H1 (cell line): ENCODE measurements around the gene PLCB1. TPM values are rescaled to one million over a fixed set of nuclear protein-coding genes. Genes with fewer than 3 reads are reported as not detected.

ENCODE experiments used
- CTCF ChIA-PET: fragments of 300-600 bp; sonication (Branson Sonifier 250); formaldehyde crosslinking; loops from one replicate; lab custom pipeline; 2021; ENCODE audit not compliant: partially characterized antibody; lab: Charles Lee
- POLR2A ChIA-PET: fragments of 300-600 bp; sonication (Branson Sonifier 250); formaldehyde crosslinking; loops from one replicate; lab custom pipeline; 2021; ENCODE audit warnings: inconsistent platforms; ENCODE audit not compliant: partially characterized antibody; lab: Charles Lee
- DNase-seq, 2 experiments: peaks; one replicate each; pipeline versions ENCODE4 v3.0.0 to v3.0.0-alpha.2; 2010 to 2022; ENCODE audit warnings: low spot score in 2 of 2, low read depth in 1 of 2, mixed read lengths in 1 of 2
- FAIRE-seq: peaks from 2 replicates; lab custom pipeline; 2011; peaks lifted over from hg19 to GRCh38; lab: Jason Lieb, UNC
- H2AFZ ChIP-seq: 2 replicates; pipeline ENCODE4 v1.8.1; 2012; ENCODE audit warnings: low read length, inconsistent platforms
- H2AK5ac ChIP-seq: 2 replicates; pipeline ENCODE4 v1.6.1; 2013; ENCODE audit warnings: low read depth, low read length
- H2BK120ac ChIP-seq: replicated peaks from 2 replicates; pipeline ENCODE3; 2013; ENCODE audit warnings: low read depth, low read length, inconsistent platforms
- H2BK12ac ChIP-seq: 2 replicates; pipeline ENCODE4 v1.6.1; 2013; ENCODE audit warnings: low read depth, low read length
- H2BK15ac ChIP-seq: 2 replicates; pipeline ENCODE4 v1.6.1; 2013; ENCODE audit warnings: low read length
- H2BK20ac ChIP-seq: 2 replicates; pipeline ENCODE4 v1.6.1; 2013; ENCODE audit warnings: low read length
- H2BK5ac ChIP-seq: 2 replicates; pipeline ENCODE4 v1.6.1; 2013; ENCODE audit warnings: low read depth, low read length
- H3K14ac ChIP-seq: 2 replicates; pipeline ENCODE4 v1.6.1; 2013; ENCODE audit warnings: inconsistent platforms; ENCODE audit not compliant: insufficient read length
- H3K18ac ChIP-seq: 2 replicates; pipeline ENCODE4 v1.6.1; 2013; ENCODE audit warnings: low read length; ENCODE audit errors: extremely low read depth
- H3K23ac ChIP-seq: 2 replicates; pipeline ENCODE4 v1.6.1; 2013; ENCODE audit warnings: inconsistent platforms; ENCODE audit not compliant: insufficient read length
- H3K23me2 ChIP-seq: 2 replicates; pipeline ENCODE4 v1.6.1; 2013; ENCODE audit warnings: low read depth, low read length
- H3K27ac ChIP-seq: 2 replicates; pipeline ENCODE4 v1.6.1; 2011; ENCODE audit warnings: low read depth, low read length, inconsistent platforms
- H3K27me3 ChIP-seq, 4 experiments: replicated peaks in 1 of 4; 1 replicate in 1 of 4; 2 replicates in 3 of 4; pipeline versions ENCODE4 v1.6.1 to v1.8.1; 2011 to 2013; ENCODE audit warnings: low read length in 3 of 4, mild to moderate bottlenecking in 3 of 4, inconsistent platforms in 2 of 4, mixed read lengths in 2 of 4, moderate library complexity in 1 of 4; ENCODE audit not compliant: control insufficient read depth in 3 of 4, insufficient read depth in 3 of 4; ENCODE audit errors: extremely low read depth in 1 of 4
- H3K36me3 ChIP-seq, 4 experiments: 2 replicates each; pipeline versions ENCODE4 v1.6.1 to v1.8.1; 2011 to 2013; ENCODE audit warnings: mild to moderate bottlenecking in 4 of 4, low read length in 3 of 4, moderate library complexity in 2 of 4, control low read depth in 1 of 4, inconsistent platforms in 1 of 4; ENCODE audit not compliant: insufficient read depth in 4 of 4, control insufficient read depth in 2 of 4
- H3K4ac ChIP-seq: replicated peaks from 2 replicates; pipeline ENCODE3; 2013; ENCODE audit warnings: low read length, low read depth, mixed read lengths, inconsistent platforms; ENCODE audit not compliant: insufficient read length
- H3K4me1 ChIP-seq, 4 experiments: replicated peaks in 1 of 4; 1 replicate in 1 of 4; 2 replicates in 3 of 4; pipeline versions ENCODE4 v1.6.1 to v1.8.1; 2011 to 2013; ENCODE audit warnings: low read length in 3 of 4, inconsistent platforms in 2 of 4, mixed read lengths in 1 of 4; ENCODE audit not compliant: insufficient read depth in 4 of 4, control insufficient read depth in 3 of 4
- H3K4me2 ChIP-seq, 2 experiments: 2 replicates each; pipeline versions ENCODE4 v1.6.1 to v1.8.1; 2011 to 2013; ENCODE audit warnings: low read depth in 2 of 2, low read length in 2 of 2, control low read depth in 1 of 2, inconsistent platforms in 1 of 2, mild to moderate bottlenecking in 1 of 2; ENCODE audit not compliant: insufficient read depth in 1 of 2
- H3K4me3 ChIP-seq, 4 experiments: fragments of 200-600, 300-600 bp in 1 of 4; sonication (generic), shearing (Covaris generic), sonication (Bioruptor Twin) in 1 of 4; 2 replicates each; pipeline versions ENCODE4 v1.5.1 to v1.8.1; 2011 to 2016; ENCODE audit warnings: low read length in 4 of 4, low read depth in 3 of 4, control low read depth in 2 of 4, inconsistent platforms in 2 of 4, mild to moderate bottlenecking in 2 of 4, mixed read lengths in 1 of 4, moderate library complexity in 1 of 4; ENCODE audit not compliant: insufficient read depth in 2 of 4; ENCODE audit errors: extremely low read depth in 1 of 4
- H3K56ac ChIP-seq: replicated peaks from 2 replicates; pipeline ENCODE3; 2013; ENCODE audit warnings: low read depth, mild to moderate bottlenecking, mixed read lengths, low read length, inconsistent platforms; ENCODE audit not compliant: insufficient read length
- H3K79me1 ChIP-seq: 2 replicates; pipeline ENCODE4 v1.6.1; 2013; ENCODE audit warnings: low read depth, low read length, control low read depth
- H3K79me2 ChIP-seq, 2 experiments: 2 replicates each; pipeline versions ENCODE4 v1.6.1 to v1.8.1; 2012 to 2013; ENCODE audit warnings: low read length in 2 of 2, mild to moderate bottlenecking in 2 of 2, inconsistent platforms in 1 of 2; ENCODE audit not compliant: insufficient read depth in 2 of 2, control insufficient read depth in 1 of 2
- H3K9ac ChIP-seq, 4 experiments: replicated peaks in 1 of 4; 1 replicate in 1 of 4; 2 replicates in 3 of 4; pipeline versions ENCODE4 v1.6.1 to v1.8.1; 2011 to 2013; ENCODE audit warnings: low read depth in 3 of 4, low read length in 3 of 4, control low read depth in 2 of 4, mild to moderate bottlenecking in 2 of 4, moderate library complexity in 2 of 4, inconsistent platforms in 1 of 4; ENCODE audit errors: extremely low read depth in 1 of 4
- H3K9me3 ChIP-seq, 2 experiments: 2 replicates each; pipeline versions ENCODE4 v1.6.1 to v1.8.1; 2012 to 2013; ENCODE audit warnings: mild to moderate bottlenecking in 2 of 2, moderate library complexity in 2 of 2, control low read depth in 1 of 2, inconsistent platforms in 1 of 2, low read depth in 1 of 2, low read length in 1 of 2, mixed read lengths in 1 of 2; ENCODE audit not compliant: insufficient read depth in 2 of 2
- H4K20me1 ChIP-seq, 2 experiments: replicated peaks in 1 of 2; 2 replicates each; pipeline versions ENCODE3 to v1.8.1; 2011 to 2013; ENCODE audit warnings: inconsistent platforms in 2 of 2, low read length in 2 of 2, mild to moderate bottlenecking in 1 of 2; ENCODE audit not compliant: insufficient read depth in 2 of 2, control insufficient read depth in 1 of 2
- H4K5ac ChIP-seq: 2 replicates; pipeline ENCODE4 v1.6.1; 2013; ENCODE audit warnings: low read length, low read depth, mixed read lengths, inconsistent platforms; ENCODE audit not compliant: insufficient read length
- H4K8ac ChIP-seq: 2 replicates; pipeline ENCODE4 v1.8.0; 2013; ENCODE audit warnings: mild to moderate bottlenecking, moderate library complexity, low read length, inconsistent platforms; ENCODE audit not compliant: insufficient read depth; ENCODE audit errors: extremely low read depth
- H4K91ac ChIP-seq: replicated peaks from 2 replicates; pipeline ENCODE3; 2013; ENCODE audit warnings: low read length, mixed read lengths, inconsistent platforms; ENCODE audit not compliant: insufficient read length
- CBX8 ChIP-seq: fragments of 300-800, 300-1000 bp; sonication (generic); IDR thresholded peaks from 2 replicates; pipeline ENCODE4 v1.7.1; 2016; ENCODE audit warnings: low read depth, low read length, borderline replicate concordance
- CHD1 ChIP-seq: IDR thresholded peaks from 2 replicates; pipeline ENCODE4 v1.6.1; 2012; ENCODE audit warnings: low read depth, low read length, improper control_type of control experiment
- FOSL1 ChIP-seq: IDR thresholded peaks from 2 replicates; pipeline ENCODE4 v1.6.1; 2011; ENCODE audit warnings: mild to moderate bottlenecking, low read depth, low read length, moderate library complexity; ENCODE audit not compliant: insufficient read depth
- GABPA ChIP-seq: IDR thresholded peaks from 2 replicates; pipeline ENCODE4 v1.6.1; 2011; ENCODE audit warnings: mild to moderate bottlenecking, low read length, moderate library complexity, borderline replicate concordance; ENCODE audit not compliant: insufficient read depth
- HDAC2 ChIP-seq, 2 experiments: fragments of 300-600 bp in 1 of 2; sonication (generic) in 1 of 2; IDR thresholded peaks; 2 replicates each; pipeline ENCODE4 v1.6.1; 2011 to 2012; ENCODE audit warnings: low read depth in 2 of 2, low read length in 2 of 2, mild to moderate bottlenecking in 2 of 2, moderate library complexity in 2 of 2, borderline replicate concordance in 1 of 2, inconsistent platforms in 1 of 2
- WGBS, 2 experiments: shearing (Covaris generic) in 1 of 2; methylation state at CpG; one replicate each; pipeline versions ENCODE4 v1.1.6 to v1.1.7; 2013 to 2015; ENCODE audit warnings: low lambda C conversion rate in 2 of 2, mixed read lengths in 2 of 2, inconsistent platforms in 1 of 2, low coverage in 1 of 2, missing lambda C conversion rate in 1 of 2; ENCODE audit not compliant: insufficient replicate concordance in 2 of 2, insufficient coverage in 1 of 2, insufficient read length in 1 of 2; ENCODE audit errors: extremely low coverage in 1 of 2, missing lambda C conversion rate in 1 of 2; 5-methylcytosine and 5-hydroxymethylcytosine counted together
- polyA plus RNA-seq, 7 experiments: library from polyadenylated mRNA; depleted of rRNA in 3 of 7; stranded (reverse) in 5 of 7; unstranded in 2 of 7; fragments of >200 nt in 5 of 7; fragments of 200-250 nt in 2 of 7; gene quantifications; 1 replicate in 5 of 7; 2 replicates in 1 of 7; 4 replicates in 1 of 7; pipeline versions ENCODE4 v1.2.1 to v1.2.3, GENCODE V29; 2011 to 2013; ENCODE audit warnings: missing spikeins in 2 of 7, mixed read lengths in 2 of 7
- total RNA-seq: library from RNA; stranded (reverse); fragmentation: NEBNext Ultra II Directional; extraction: Animal tissue kit (Norgen Biotek cat#: 25700); gene quantifications from 2 replicates; pipeline ENCODE4 v1.2.1, GENCODE V29; 2021

PLCB1 gene
- total and polyA plus RNA-seq, 2 of the 8 experiments (the other 6 are each of a cell fraction or from before 2014, with no cell fraction given) = 2.6 to 9.1 TPM

DNA sequence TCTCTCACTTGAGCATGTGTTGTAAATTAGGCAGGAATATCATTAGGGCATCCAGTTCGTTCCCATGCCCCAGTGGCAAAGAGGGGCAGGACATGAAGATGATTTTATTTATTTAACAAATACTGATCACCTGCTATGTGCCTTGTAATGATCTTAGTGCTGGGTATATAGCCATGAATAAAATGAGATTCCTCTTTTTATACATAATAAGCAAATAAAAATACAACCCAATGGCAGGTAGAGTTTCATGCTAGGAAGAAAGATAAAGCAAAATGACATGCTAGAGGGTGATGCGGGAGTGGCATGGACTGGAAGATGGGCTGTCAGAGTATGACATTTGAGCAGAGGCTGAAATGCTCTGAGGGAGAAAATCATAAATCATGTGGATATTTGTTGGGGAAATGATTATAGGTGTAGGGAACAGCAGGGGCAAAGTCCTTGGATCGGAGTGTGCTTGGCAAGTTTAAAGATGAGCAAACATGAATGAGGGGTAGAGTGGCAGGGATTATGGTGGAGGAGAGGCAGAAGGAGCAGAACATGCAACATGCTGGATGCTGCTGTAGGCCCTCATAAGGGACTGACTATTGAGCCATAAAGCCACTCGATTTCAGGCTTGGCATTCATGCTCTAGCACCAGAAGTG is 342.1 kb downstream of the PLCB1 start:
- H4K8ac ChIP-seq = no peak overlapping the region
- no peaks in the 10 kb centered on the region for H3K23me2 ChIP-seq
- no peaks in the 10 kb centered on the region for H3K36me3 ChIP-seq
- H4K20me1 ChIP-seq = no peaks in the 10 kb centered on the region
- H2BK120ac ChIP-seq = no peak overlapping the region
- no peak for FAIRE-seq
- H3K79me1 ChIP-seq = no peaks in the 10 kb centered on the region
- H3K18ac ChIP-seq = no peak overlapping the region
- no peak overlapping the region for H3K4ac ChIP-seq
- 88% methylated on average over 4 of the region's 4 CpGs; no CpG with 5 or more reads in 1 of the 2 experiments for WGBS, 2 experiments
- H2BK5ac ChIP-seq = no peak overlapping the region
- no peak overlapping the region for H3K23ac ChIP-seq
- no peak overlapping the region for H2AFZ ChIP-seq
- peaks cover 0 to 2% (median 0%) of the 10 kb centered on the region in 4 experiments; a peak in 2 of 7 replicates for H3K4me1 ChIP-seq
- no peak overlapping the region for H2BK12ac ChIP-seq
- H3K9ac ChIP-seq = no peak overlapping the region
- no peak overlapping the region for H2BK15ac ChIP-seq
- no peak overlapping the region for H4K5ac ChIP-seq
- H3K4me3 ChIP-seq = no peak overlapping the region
- no peak overlapping the region for H2BK20ac ChIP-seq
- no peak overlapping the region for H2AK5ac ChIP-seq
- H3K56ac ChIP-seq = no peak overlapping the region
- CTCF ChIA-PET = no interaction called here
- H3K4me2 ChIP-seq = no peak overlapping the region
- H3K79me2 ChIP-seq = no peaks in the 10 kb centered on the region
- H3K9me3 ChIP-seq = no peaks in the 10 kb centered on the region
- H3K14ac ChIP-seq = peak overlapping the region; percentile 66
- H3K27ac ChIP-seq = no peak overlapping the region
- H3K27me3 ChIP-seq = no peaks in the 10 kb centered on the region
- no peak overlapping the region for H4K91ac ChIP-seq
- POLR2A ChIA-PET = no interaction called here
- TF ChIP-seq CHD1 (no peak), HDAC2 (IDR thresholded peaks at IDR 0.05; ENCODE audit: borderline replicate concordance in 1 of 2, low read depth in 2 of 2, low read length in 2 of 2) (no peak), CBX8 (no peak), FOSL1 (no peak), GABPA (no peak)
- no peak for DNase-seq
